Mucosa of descending colon (tissue), 3 donors: ENCODE measurements around the gene ADD1. TPM values are rescaled to one million over a fixed set of nuclear protein-coding genes. Genes with fewer than 3 reads are reported as not detected.
A peak's percentile ranks its signal among the peaks of the same experiment; 100 is the strongest.

Experiments used
- ATAC-seq: fragments of 200-7000 bp; cut with Tn5 transposase; one replicate; pipeline ENCODE4 v1.9.1; 2020; ENCODE audit warnings: mild to moderate bottlenecking, moderate library complexity
- DNase-seq, 3 donors: peaks; one replicate each; pipeline ENCODE4 v3.0.0-alpha.2; 2020
- H3K36me3 ChIP-seq: fragments of 200-600 bp; one replicate; pipeline ENCODE4 v1.8.0; 2021; ENCODE audit warnings: low read depth, mild to moderate bottlenecking
- H3K4me1 ChIP-seq: fragments of 200-600 bp; one replicate; pipeline ENCODE4 v1.8.0; 2021; ENCODE audit warnings: low read depth, mild to moderate bottlenecking
- H3K4me3 ChIP-seq: fragments of 200-600 bp; one replicate; pipeline ENCODE4 v1.8.0; 2021; ENCODE audit warnings: mild to moderate bottlenecking
- H3K9me3 ChIP-seq: fragments of 200-600 bp; one replicate; pipeline ENCODE4 v1.8.0; 2021; ENCODE audit warnings: mild to moderate bottlenecking
- intact Hi-C, 2 donors: fragments of 100-400 bp; cut with DNase I in 1 of 2; cut with micrococcal nuclease in 1 of 2; formaldehyde crosslinking; loops; one replicate each; pipeline versions ENCODE4 v1.11.0 to v1.11.1; 2022; cut with DNase I, micrococcal nuclease
- total RNA-seq, 3 donors: library from RNA; stranded (reverse); fragmentation: NEBNext Ultra II Directional in 2 of 3; extraction: Animal tissue kit (Norgen Biotek cat#: 25700) in 2 of 3; gene quantifications; one replicate each; pipeline versions ENCODE4 v1.2.1 to v1.2.4, GENCODE V29; 2021 to 2023
- TF ChIP-seq, protein P1 (sequence below): fragments of 200-600 bp; IDR thresholded peaks from one replicate; pipeline ENCODE4 v1.8.0; 2022; ENCODE audit warnings: antibody characterized with exemption, mild to moderate bottlenecking
- donor health status: DM: no; HTN: no; CAD: no; lungs with moderate emphysema.
- donor health status: DM: no; HTN: no; CAD: no.
- donor health status: DM: no; HTN: yes; CAD: no.

The ADD1 gene
- total RNA-seq, 3 donors from 2014 or later: 201 to 373 (median 261) TPM

DNA sequence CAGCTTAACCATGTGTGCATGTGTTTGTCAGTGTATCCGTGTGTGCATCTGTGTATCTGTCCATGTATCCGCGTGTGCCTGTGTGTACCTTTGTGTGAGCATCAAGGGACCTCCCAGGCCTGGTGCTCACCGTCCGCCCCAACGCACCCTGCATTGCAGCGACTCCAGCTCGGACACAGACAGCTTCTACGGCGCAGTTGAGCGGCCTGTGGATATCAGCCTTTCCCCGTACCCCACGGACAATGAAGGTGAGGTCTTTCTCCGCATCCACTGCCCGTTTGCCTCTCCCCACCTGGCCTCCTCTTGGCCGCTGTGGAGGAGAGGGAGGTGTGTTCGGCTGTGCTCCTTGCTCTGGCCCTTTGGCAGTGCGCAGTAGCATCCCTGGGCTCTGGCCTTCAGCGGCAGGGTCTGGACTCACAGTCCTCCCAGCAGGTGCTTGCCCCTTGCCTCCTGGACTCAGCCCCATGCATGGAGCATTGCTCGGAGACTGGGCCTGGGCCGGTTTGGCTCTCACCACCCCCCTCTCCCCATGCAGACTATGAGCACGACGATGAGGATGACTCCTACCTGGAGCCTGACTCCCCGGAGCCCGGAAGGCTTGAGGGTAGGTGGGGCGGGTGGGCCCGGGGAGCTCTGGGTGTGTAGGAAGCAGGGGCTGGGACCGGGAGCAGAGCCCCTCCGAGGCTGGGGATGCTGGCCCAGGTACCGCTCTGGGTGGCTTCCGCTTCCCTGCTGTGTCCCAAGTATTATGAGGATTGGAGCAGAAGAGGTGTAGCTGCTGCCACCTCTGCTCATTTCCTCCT lies 16.4 kb upstream of the ADD1 start:
- H3K9me3 ChIP-seq: no peaks in the 10 kb centered on the region
- no peak for ATAC-seq
- peak in 2 of 3 donors; percentile 19 to 45 for DNase-seq
- no peak overlapping the region for H3K4me3 ChIP-seq
- TF ChIP-seq, protein P1, sequence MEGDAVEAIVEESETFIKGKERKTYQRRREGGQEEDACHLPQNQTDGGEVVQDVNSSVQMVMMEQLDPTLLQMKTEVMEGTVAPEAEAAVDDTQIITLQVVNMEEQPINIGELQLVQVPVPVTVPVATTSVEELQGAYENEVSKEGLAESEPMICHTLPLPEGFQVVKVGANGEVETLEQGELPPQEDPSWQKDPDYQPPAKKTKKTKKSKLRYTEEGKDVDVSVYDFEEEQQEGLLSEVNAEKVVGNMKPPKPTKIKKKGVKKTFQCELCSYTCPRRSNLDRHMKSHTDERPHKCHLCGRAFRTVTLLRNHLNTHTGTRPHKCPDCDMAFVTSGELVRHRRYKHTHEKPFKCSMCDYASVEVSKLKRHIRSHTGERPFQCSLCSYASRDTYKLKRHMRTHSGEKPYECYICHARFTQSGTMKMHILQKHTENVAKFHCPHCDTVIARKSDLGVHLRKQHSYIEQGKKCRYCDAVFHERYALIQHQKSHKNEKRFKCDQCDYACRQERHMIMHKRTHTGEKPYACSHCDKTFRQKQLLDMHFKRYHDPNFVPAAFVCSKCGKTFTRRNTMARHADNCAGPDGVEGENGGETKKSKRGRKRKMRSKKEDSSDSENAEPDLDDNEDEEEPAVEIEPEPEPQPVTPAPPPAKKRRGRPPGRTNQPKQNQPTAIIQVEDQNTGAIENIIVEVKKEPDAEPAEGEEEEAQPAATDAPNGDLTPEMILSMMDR: no peak
- H3K4me1 ChIP-seq: no peaks in the 10 kb centered on the region
- intact Hi-C loops: no loop called here
- H3K36me3 ChIP-seq: peaks cover 6% of the 10 kb centered on the region

DNA sequence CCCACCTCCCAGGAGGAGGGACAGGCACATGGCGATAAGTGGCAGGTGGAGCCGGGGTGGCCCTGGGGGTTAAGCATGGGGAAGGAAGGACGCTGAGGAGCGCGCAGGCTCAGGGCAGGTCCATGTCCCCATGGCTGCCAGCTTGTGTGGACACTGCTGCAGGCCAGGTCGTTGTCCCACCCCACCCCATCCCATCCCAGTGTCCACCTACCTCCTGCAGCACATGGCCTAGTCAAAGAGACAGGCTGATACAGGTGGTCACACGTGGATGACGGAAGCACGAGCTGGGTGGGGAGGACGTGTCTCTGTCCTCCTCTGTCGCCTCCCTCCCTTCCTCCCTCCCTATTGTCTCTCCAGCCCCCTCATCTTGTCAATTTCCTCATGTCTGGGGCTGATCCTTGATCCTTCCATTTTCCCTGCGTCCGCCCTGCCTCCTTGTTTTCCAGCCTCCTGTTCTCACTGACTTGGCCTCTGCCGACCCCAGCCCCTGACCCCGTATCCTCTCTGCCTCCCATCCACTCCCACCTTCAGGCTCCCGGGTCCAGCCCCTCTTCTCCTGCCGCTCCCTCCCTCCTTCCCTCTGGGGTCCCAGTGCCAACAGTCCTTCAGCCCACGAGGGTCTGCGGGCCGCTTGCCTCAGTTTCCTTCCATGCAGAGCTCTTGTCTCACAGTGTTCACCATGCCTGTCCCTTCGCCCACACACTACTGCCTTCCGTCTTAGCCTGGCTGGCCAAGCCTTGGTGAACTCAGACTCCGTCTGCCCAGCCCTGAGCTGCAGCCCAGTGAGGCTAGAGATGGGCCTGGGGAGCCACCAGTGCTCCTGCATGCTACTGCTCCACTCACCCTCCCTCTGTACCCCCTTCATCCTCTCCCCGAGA lies 15.5 kb upstream of the ADD1 start:
- peaks cover 8% of the 10 kb centered on the region for H3K36me3 ChIP-seq
- H3K4me1 ChIP-seq: no peaks in the 10 kb centered on the region
- ATAC-seq (no peak), DNase-seq (peak in 2 of 3 donors; percentile 18 to 51)
- no peaks in the 10 kb centered on the region for H3K9me3 ChIP-seq
- no peak overlapping the region for H3K4me3 ChIP-seq
- intact Hi-C loops: no loop called here
- TF ChIP-seq, protein P1: no peak

DNA sequence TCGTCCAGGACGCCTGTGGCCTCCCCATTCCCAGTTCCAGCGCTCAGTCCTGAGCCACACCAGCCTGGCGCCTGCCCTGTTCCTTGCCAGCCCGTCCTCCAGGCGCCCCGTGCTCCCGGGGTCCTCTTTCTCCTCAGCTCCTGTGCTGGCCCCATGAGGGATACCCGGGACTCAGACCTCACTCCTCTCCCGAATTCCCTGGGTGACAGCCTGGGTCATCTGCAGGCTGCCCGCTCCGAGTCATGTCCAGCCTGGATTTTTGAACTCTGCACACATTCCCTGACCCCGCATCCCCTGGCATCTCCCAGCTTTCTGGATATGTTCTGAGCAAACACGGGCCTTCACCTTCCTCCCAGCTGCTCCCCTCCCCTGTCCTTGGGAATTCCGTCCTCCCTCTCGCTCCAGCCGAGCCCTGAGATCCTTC lies 14.9 kb upstream of the ADD1 start:
- DNase-seq (peak in 2 of 3 donors; percentile 13 to 20), ATAC-seq (no peak)
- intact Hi-C loops: no loop called here
- Histone ChIP-seq H3K9me3 (no peaks in the 10 kb centered on the region), H3K36me3 (peaks cover 7% of the 10 kb centered on the region), H3K4me3 (no peak overlapping the region), H3K4me1 (no peaks in the 10 kb centered on the region)
- TF ChIP-seq, protein P1: no peak

DNA sequence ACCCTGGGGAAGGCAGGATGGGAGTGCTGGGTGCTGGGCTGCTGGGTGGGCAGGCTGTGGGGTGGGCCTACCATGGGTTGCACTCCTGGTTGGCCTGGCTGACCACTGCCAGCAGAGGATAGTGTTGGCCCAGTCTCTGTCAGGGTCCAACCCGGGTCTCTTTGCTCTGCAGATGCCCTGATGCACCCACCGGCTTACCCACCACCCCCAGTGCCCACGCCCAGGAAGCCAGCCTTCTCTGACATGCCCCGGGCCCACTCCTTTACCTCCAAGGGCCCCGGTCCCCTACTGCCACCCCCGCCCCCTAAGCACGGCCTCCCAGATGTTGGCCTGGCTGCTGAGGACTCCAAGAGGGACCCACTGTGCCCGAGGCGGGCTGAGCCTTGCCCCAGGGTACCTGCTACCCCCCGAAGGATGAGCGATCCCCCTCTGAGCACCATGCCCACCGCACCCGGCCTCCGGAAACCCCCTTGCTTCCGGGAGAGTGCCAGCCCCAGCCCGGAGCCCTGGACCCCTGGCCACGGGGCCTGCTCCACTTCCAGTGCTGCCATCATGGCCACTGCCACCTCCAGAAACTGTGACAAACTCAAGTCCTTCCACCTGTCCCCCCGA lies 14.2 kb upstream of the ADD1 start:
- TF ChIP-seq, protein P1: no peak
- H3K9me3 ChIP-seq: no peaks in the 10 kb centered on the region
- no peak for ATAC-seq
- peak in 2 of 3 donors; percentile 12 to 48 for DNase-seq
- H3K4me3 ChIP-seq: no peak overlapping the region
- no peaks in the 10 kb centered on the region for H3K4me1 ChIP-seq
- H3K36me3 ChIP-seq: peaks cover 7% of the 10 kb centered on the region
- intact Hi-C loops: no loop called here

DNA sequence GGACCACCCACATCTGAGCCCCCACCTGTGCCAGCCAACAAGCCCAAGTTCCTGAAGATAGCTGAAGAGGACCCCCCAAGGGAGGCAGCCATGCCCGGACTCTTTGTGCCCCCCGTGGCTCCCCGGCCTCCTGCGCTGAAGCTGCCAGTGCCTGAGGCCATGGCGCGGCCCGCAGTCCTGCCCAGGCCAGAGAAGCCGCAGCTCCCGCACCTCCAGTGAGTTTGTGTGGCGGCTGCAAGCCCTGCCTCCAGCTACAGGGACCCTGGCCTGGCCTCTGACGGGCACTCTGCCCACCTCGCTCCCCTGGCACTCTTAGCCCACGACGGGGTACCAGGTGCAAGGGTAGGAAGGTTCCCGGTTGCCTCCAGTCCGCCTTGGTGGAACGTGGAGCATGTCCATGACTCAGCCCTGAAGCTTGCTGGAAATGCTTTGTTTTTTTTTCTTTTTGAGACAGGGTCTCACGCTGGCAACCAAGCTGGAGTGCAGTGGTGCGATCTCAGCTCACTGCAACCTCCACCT lies 13.7 kb upstream of the ADD1 start:
- H3K4me3 ChIP-seq: no peak overlapping the region
- TF ChIP-seq, protein P1: no peak
- intact Hi-C loops: no loop called here
- DNase-seq (peak in 2 of 3 donors; percentile 17 to 53), ATAC-seq (no peak)
- no peaks in the 10 kb centered on the region for H3K4me1 ChIP-seq
- H3K36me3 ChIP-seq: peaks cover 7% of the 10 kb centered on the region
- H3K9me3 ChIP-seq: no peaks in the 10 kb centered on the region
